WTC11 (cell line): ENCODE measurements around the gene GLYATL3. TPM values are rescaled to one million over a fixed set of nuclear protein-coding genes. Genes with fewer than 3 reads are reported as not detected.

ENCODE experiments used
- ATAC-seq: fragments of 200-7000 bp; cut with Tn5 transposase; 2 replicates; pipeline ENCODE4 v1.10.0; 2021; ENCODE audit warnings: mild to moderate bottlenecking, moderate library complexity
- CTCF ChIA-PET: fragments of 300-600 bp; sonication (Branson Sonifier 250); formaldehyde crosslinking; loops from one replicate; lab custom pipeline; 2021; ENCODE audit warnings: antibody characterized with exemption; lab: Charles Lee
- POLR2A ChIA-PET: fragments of 350-600 bp; sonication (Branson Sonifier 250); formaldehyde crosslinking; loops from one replicate; lab custom pipeline; 2021; ENCODE audit warnings: antibody characterized with exemption; lab: Charles Lee
- DNase-seq: peaks from one replicate; pipeline ENCODE4 v3.0.0; 2021; ENCODE audit warnings: low spot score
- H3K27ac Mint-ChIP-seq: 2 replicates; pipeline ENCODE4 v1.8.0; 2021; ENCODE audit warnings: mixed read lengths
- H3K27me3 Mint-ChIP-seq: 2 replicates; pipeline ENCODE4 v1.8.0; 2021; ENCODE audit warnings: low read depth, mild to moderate bottlenecking, moderate library complexity, mixed read lengths
- H3K36me3 Mint-ChIP-seq: 2 replicates; pipeline ENCODE4 v1.8.0; 2021; ENCODE audit warnings: mixed read lengths
- H3K4me1 Mint-ChIP-seq: 2 replicates; pipeline ENCODE4 v1.8.0; 2022; ENCODE audit warnings: mixed read lengths
- H3K4me3 Mint-ChIP-seq: 2 replicates; pipeline ENCODE4 v1.8.0; 2021; ENCODE audit warnings: mild to moderate bottlenecking, moderate library complexity, mixed read lengths
- H3K9me3 Mint-ChIP-seq: 2 replicates; pipeline ENCODE4 v1.8.0; 2021; ENCODE audit warnings: mixed read lengths
- CBFB ChIP-seq: sonication (generic); formaldehyde crosslinking; IDR thresholded peaks from 2 replicates; pipeline ENCODE4 v1.8.1; 2022; ENCODE audit warnings: mild to moderate bottlenecking, low read depth, missing genetic modification reagents
- EMX1 ChIP-seq: fragments of 250-450 bp; sonication (Bioruptor Pico); IDR thresholded peaks from 2 replicates; pipeline ENCODE4 v1.8.0; 2021; ENCODE audit warnings: mild to moderate bottlenecking
- FOXJ3 ChIP-seq: sonication (generic); formaldehyde crosslinking; IDR thresholded peaks from 2 replicates; pipeline ENCODE4 v1.9.0; 2021; ENCODE audit warnings: missing genetic modification reagents, mild to moderate bottlenecking, borderline replicate concordance
- FOXP1 ChIP-seq: sonication (generic); formaldehyde crosslinking; IDR thresholded peaks from 2 replicates; pipeline ENCODE4 v1.8.0; 2022; ENCODE audit warnings: missing genetic modification reagents, mild to moderate bottlenecking, moderate library complexity, borderline replicate concordance
- GABPB1 ChIP-seq: sonication (generic); formaldehyde crosslinking; IDR thresholded peaks from 2 replicates; pipeline ENCODE4 v1.8.1; 2023; ENCODE audit warnings: mild to moderate bottlenecking, missing genetic modification reagents
- GRHL2 ChIP-seq: fragments of 250-450 bp; sonication (Bioruptor Pico); IDR thresholded peaks from 2 replicates; pipeline ENCODE4 v1.8.0; 2022; ENCODE audit warnings: mild to moderate bottlenecking, moderate library complexity; ENCODE audit not compliant: insufficient replicate concordance, severe bottlenecking
- IRF1 ChIP-seq: sonication (generic); formaldehyde crosslinking; IDR thresholded peaks from 2 replicates; pipeline ENCODE4 v1.8.0; 2023; ENCODE audit warnings: missing genetic modification reagents
- IRF2 ChIP-seq: sonication (generic); formaldehyde crosslinking; IDR thresholded peaks from 2 replicates; pipeline ENCODE4 v1.8.0; 2022; ENCODE audit warnings: low read depth, missing genetic modification reagents, borderline replicate concordance
- NR1H2 ChIP-seq: sonication (generic); formaldehyde crosslinking; IDR thresholded peaks from 2 replicates; pipeline ENCODE4 v1.9.0; 2021; ENCODE audit warnings: mild to moderate bottlenecking, moderate library complexity, missing genetic modification reagents
- NR2C2 ChIP-seq: sonication (generic); formaldehyde crosslinking; IDR thresholded peaks from 2 replicates; pipeline ENCODE4 v1.8.0; 2022; ENCODE audit warnings: mild to moderate bottlenecking, missing genetic modification reagents
- OVOL2 ChIP-seq: fragments of 250-450 bp; sonication (Bioruptor Pico); IDR thresholded peaks from 2 replicates; pipeline ENCODE4 v1.9.0; 2021; ENCODE audit warnings: mild to moderate bottlenecking, borderline replicate concordance
- PRRX2 ChIP-seq: fragments of 250-450 bp; sonication (Bioruptor Pico); IDR thresholded peaks from 2 replicates; pipeline ENCODE4 v1.8.0; 2021; ENCODE audit warnings: mild to moderate bottlenecking
- TEAD4 ChIP-seq: sonication (generic); formaldehyde crosslinking; IDR thresholded peaks from 2 replicates; pipeline ENCODE4 v1.8.0; 2022; ENCODE audit warnings: mild to moderate bottlenecking, missing genetic modification reagents
- ZNF121 ChIP-seq: sonication (generic); formaldehyde crosslinking; IDR thresholded peaks from 2 replicates; pipeline ENCODE4 v1.8.0; 2023; ENCODE audit warnings: missing genetic modification reagents
- ZNF219 ChIP-seq: sonication (generic); formaldehyde crosslinking; IDR thresholded peaks from 2 replicates; pipeline ENCODE4 v1.8.0; 2023; ENCODE audit warnings: missing genetic modification reagents, mild to moderate bottlenecking, borderline replicate concordance
- ZNF232 ChIP-seq: sonication (generic); formaldehyde crosslinking; IDR thresholded peaks from 2 replicates; pipeline ENCODE4 v1.8.0; 2022; ENCODE audit warnings: mild to moderate bottlenecking, missing genetic modification reagents
- ZNF317 ChIP-seq: sonication (generic); formaldehyde crosslinking; IDR thresholded peaks from 2 replicates; pipeline ENCODE4 v1.8.1; 2023; ENCODE audit warnings: low read depth, mild to moderate bottlenecking, moderate library complexity, missing genetic modification reagents, borderline replicate concordance
- ZNF423 ChIP-seq: fragments of 250-450 bp; sonication (Bioruptor Pico); IDR thresholded peaks from 2 replicates; pipeline ENCODE4 v2.1.2; 2022; ENCODE audit warnings: mild to moderate bottlenecking, moderate library complexity
- total RNA-seq: library from RNA; stranded (reverse); gene quantifications from 3 replicates; pipeline ENCODE4 v1.2.3, GENCODE V29; 2021
- TF ChIP-seq, protein P1 (sequence below): sonication (generic); formaldehyde crosslinking; IDR thresholded peaks from 2 replicates; pipeline ENCODE4 v1.8.1; 2022; ENCODE audit warnings: mild to moderate bottlenecking, moderate library complexity, missing genetic modification reagents
- TF ChIP-seq, protein P2 (sequence below): sonication (generic); formaldehyde crosslinking; IDR thresholded peaks from 2 replicates; pipeline ENCODE4 v1.8.0; 2022; ENCODE audit warnings: mild to moderate bottlenecking, missing genetic modification reagents
- TF ChIP-seq, protein P3 (sequence below): sonication (generic); formaldehyde crosslinking; IDR thresholded peaks from 2 replicates; pipeline ENCODE4 v1.8.1; 2023; ENCODE audit warnings: mild to moderate bottlenecking, moderate library complexity, missing genetic modification reagents
- TF ChIP-seq, protein P4 (sequence below): fragments of 250-450 bp; sonication (Bioruptor Pico); IDR thresholded peaks from 2 replicates; pipeline ENCODE4 v2.1.2; 2022; ENCODE audit warnings: mild to moderate bottlenecking, moderate library complexity
- TF ChIP-seq, protein P5 (sequence below): fragments of 250-450 bp; sonication (Bioruptor Pico); conservative IDR thresholded peaks from 2 replicates; pipeline ENCODE4 v1.9.0; 2021; ENCODE audit warnings: mild to moderate bottlenecking

The GLYATL3 gene
- total RNA-seq, 1 experiment from 2014 or later, result not detected

GRCh38 chr6:49516147-49516505, 16.4 kb downstream of the GLYATL3 start:
- ATAC-seq, result no peak
- Mint-ChIP-seq H3K9me3 (no peaks in the 10 kb centered on the region), H3K27me3 (no peaks in the 10 kb centered on the region), H3K27ac (no peak overlapping the region), H3K36me3 (no peaks in the 10 kb centered on the region), H3K4me1 (peaks cover 10% of the 10 kb centered on the region), H3K4me3 (no peak overlapping the region)
- POLR2A ChIA-PET, result no interaction called here
- CTCF ChIA-PET, result no interaction called here
- DNase-seq, result no peak
- TF ChIP-seq EMX1 (no peak), GRHL2 (CRISPR knock-in tag) (no peak), FOXJ3 (CRISPR knock-in tag) (no peak)
- TF ChIP-seq, protein P1, sequence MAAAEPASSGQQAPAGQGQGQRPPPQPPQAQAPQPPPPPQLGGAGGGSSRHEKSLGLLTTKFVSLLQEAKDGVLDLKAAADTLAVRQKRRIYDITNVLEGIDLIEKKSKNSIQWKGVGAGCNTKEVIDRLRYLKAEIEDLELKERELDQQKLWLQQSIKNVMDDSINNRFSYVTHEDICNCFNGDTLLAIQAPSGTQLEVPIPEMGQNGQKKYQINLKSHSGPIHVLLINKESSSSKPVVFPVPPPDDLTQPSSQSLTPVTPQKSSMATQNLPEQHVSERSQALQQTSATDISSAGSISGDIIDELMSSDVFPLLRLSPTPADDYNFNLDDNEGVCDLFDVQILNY (CRISPR knock-in tag), result no peak

- ChIA-PET CTCF (no interaction called here), POLR2A (no interaction called here)
- H3K9me3 Mint-ChIP-seq, result no peaks in the 10 kb centered on the region
- TF ChIP-seq ZNF121 (CRISPR knock-in tag), result no peak
- no peak for TF ChIP-seq NR2C2
- TF ChIP-seq ZNF232 (CRISPR knock-in tag), result no peak
- no peak for TF ChIP-seq ZNF219
- TF ChIP-seq GABPB1 (CRISPR knock-in tag), result no peak
- no peak for TF ChIP-seq TEAD4
- TF ChIP-seq, protein P2, sequence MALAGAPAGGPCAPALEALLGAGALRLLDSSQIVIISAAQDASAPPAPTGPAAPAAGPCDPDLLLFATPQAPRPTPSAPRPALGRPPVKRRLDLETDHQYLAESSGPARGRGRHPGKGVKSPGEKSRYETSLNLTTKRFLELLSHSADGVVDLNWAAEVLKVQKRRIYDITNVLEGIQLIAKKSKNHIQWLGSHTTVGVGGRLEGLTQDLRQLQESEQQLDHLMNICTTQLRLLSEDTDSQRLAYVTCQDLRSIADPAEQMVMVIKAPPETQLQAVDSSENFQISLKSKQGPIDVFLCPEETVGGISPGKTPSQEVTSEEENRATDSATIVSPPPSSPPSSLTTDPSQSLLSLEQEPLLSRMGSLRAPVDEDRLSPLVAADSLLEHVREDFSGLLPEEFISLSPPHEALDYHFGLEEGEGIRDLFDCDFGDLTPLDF, result no peak
- no peak for TF ChIP-seq ZNF423 (CRISPR knock-in tag)
- TF ChIP-seq FOXP1, result no peak
- TF ChIP-seq, protein P3, sequence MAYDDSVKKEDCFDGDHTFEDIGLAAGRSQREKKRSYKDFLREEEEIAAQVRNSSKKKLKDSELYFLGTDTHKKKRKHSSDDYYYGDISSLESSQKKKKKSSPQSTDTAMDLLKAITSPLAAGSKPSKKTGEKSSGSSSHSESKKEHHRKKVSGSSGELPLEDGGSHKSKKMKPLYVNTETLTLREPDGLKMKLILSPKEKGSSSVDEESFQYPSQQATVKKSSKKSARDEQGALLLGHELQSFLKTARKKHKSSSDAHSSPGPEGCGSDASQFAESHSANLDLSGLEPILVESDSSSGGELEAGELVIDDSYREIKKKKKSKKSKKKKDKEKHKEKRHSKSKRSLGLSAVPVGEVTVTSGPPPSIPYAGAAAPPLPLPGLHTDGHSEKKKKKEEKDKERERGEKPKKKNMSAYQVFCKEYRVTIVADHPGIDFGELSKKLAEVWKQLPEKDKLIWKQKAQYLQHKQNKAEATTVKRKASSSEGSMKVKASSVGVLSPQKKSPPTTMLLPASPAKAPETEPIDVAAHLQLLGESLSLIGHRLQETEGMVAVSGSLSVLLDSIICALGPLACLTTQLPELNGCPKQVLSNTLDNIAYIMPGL (CRISPR knock-in tag), result no peak
- TF ChIP-seq, protein P4, sequence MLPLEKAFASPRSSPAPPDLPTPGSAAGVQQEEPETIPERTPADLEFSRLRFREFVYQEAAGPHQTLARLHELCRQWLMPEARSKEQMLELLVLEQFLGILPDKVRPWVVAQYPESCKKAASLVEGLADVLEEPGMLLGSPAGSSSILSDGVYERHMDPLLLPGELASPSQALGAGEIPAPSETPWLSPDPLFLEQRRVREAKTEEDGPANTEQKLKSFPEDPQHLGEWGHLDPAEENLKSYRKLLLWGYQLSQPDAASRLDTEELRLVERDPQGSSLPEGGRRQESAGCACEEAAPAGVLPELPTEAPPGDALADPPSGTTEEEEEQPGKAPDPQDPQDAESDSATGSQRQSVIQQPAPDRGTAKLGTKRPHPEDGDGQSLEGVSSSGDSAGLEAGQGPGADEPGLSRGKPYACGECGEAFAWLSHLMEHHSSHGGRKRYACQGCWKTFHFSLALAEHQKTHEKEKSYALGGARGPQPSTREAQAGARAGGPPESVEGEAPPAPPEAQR (CRISPR knock-in tag), result no peak
- no peak for TF ChIP-seq PRRX2 (CRISPR knock-in tag)
- TF ChIP-seq GRHL2 (CRISPR knock-in tag), result no peak
- TF ChIP-seq NR1H2 (CRISPR knock-in tag), result no peak
- ATAC-seq (no peak), DNase-seq (no peak)
- no peaks in the 10 kb centered on the region for H3K36me3 Mint-ChIP-seq
- H3K4me3 Mint-ChIP-seq, result no peak overlapping the region
- no peak overlapping the region for H3K27ac Mint-ChIP-seq
- H3K4me1 Mint-ChIP-seq, result peaks cover 3% of the 10 kb centered on the region; the same call in 1 of the 2 replicates
- no peaks in the 10 kb centered on the region for H3K27me3 Mint-ChIP-seq
Measured at GRCh38 chr6:49517919-49518318, 18.2 kb downstream of the GLYATL3 start.

DNA sequence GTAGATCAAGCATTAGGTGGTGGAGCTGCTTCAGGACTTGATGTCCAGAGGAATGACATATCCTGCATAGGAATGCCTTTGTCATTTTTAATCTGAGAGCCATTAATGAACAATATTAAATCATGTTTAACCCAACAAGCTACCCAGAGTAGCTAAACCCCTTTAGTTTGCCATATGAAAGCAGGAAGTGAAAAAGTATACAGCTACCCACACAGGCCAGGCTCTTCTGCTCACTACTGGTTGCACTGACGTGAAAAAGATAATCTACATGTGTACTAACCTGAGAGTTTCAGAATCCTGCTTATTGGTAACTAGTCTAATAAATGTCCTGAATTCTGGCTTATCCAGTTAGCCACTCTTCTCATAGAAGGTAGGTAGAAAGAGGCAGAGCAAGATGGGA, 19.9 kb downstream of the GLYATL3 start:
- CTCF ChIA-PET, result no interaction called here
- H3K36me3 Mint-ChIP-seq, result no peaks in the 10 kb centered on the region
- no peaks in the 10 kb centered on the region for H3K27me3 Mint-ChIP-seq
- DNase-seq, result no peak
- H3K4me3 Mint-ChIP-seq, result no peak overlapping the region
- no peak overlapping the region for H3K27ac Mint-ChIP-seq
- TF ChIP-seq CBFB (CRISPR knock-in tag) (no peak), IRF2 (CRISPR knock-in tag) (no peak), OVOL2 (CRISPR knock-in tag) (no peak), ZNF317 (no peak), FOXP1 (no peak), IRF1 (CRISPR knock-in tag) (no peak), FOXJ3 (CRISPR knock-in tag) (no peak)
- TF ChIP-seq, protein P5, sequence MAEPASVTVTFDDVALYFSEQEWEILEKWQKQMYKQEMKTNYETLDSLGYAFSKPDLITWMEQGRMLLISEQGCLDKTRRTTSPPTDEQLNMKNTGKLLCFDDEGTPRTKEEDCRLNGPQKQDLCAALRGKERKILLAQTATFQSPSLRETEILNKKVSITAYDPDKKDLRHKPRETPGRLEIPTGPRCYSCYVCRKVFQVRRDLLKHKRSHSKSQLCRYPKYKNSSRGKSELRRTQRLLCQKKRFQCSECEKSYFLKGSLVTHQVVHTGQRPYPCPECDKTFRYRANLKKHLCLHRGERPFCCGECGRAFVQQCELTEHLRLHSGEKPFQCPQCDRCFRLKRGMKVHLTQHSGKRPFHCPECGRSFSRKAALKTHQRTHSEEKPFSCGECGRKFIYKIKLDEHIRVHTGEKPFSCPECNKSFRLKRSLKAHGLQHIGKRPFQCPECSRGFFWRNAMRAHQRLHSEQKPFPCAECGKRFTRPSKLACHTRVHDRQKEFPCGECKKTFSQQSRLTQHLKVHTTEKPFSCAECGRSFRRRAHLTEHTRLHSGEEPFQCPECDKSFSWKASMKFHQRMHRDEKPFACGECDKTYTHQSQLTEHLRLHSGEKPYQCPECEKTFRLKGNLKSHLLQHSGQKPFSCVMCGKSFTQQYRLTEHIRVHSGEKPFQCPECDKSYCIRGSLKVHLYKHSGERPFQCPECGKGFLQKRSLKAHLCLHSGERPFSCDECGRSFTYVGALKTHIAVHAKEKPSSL (CRISPR knock-in tag), result no peak
- ATAC-seq, result no peak
- H3K9me3 Mint-ChIP-seq, result no peaks in the 10 kb centered on the region
- H3K4me1 Mint-ChIP-seq, result no peaks in the 10 kb centered on the region
- POLR2A ChIA-PET, result no interaction called here
